Left lung (tissue), 10 donors: ENCODE measurements around the gene ZNF722. TPM values are rescaled to one million over a fixed set of nuclear protein-coding genes. Genes with fewer than 3 reads are reported as not detected.
A peak's percentile ranks its signal among the peaks of the same experiment; 100 is the strongest.

Source experiments
- ATAC-seq: fragments of 200-7000 bp; cut with Tn5 transposase; one replicate; pipeline ENCODE4 v1.9.1; 2020; ENCODE audit warnings: moderate library complexity
- DNase-seq, 4 donors: peaks; one replicate each; pipeline ENCODE4 v3.0.0-alpha.2; 2013 to 2020
- H3K27ac ChIP-seq, 2 donors: fragments of 200-600 bp; sonication (generic) in 1 of 2; one replicate each; pipeline versions ENCODE4 v1.5.0 to v1.8.0; 2020 to 2021
- H3K27me3 ChIP-seq, 2 donors: fragments of 200-600 bp; sonication (generic) in 1 of 2; one replicate each; pipeline versions ENCODE4 v1.5.0 to v1.8.0; 2020 to 2021
- H3K36me3 ChIP-seq, 2 donors: fragments of 200-600 bp; sonication (generic) in 1 of 2; one replicate each; pipeline versions ENCODE4 v1.5.0 to v1.8.0; 2020 to 2021
- H3K4me1 ChIP-seq, 2 donors: fragments of 200-600 bp; one replicate each; pipeline ENCODE4 v1.8.0; 2021
- H3K4me3 ChIP-seq, 2 donors: fragments of 200-600 bp; sonication (generic) in 1 of 2; one replicate each; pipeline versions ENCODE4 v1.5.0 to v1.8.0; 2020 to 2021; ENCODE audit warnings: mild to moderate bottlenecking in 1 of 2
- H3K9me3 ChIP-seq, 2 donors: fragments of 200-600 bp; sonication (generic) in 1 of 2; one replicate each; pipeline versions ENCODE4 v1.5.0 to v1.8.0; 2020 to 2021
- CTCF ChIP-seq, 2 donors: fragments of 200-600 bp; sonication (generic) in 1 of 2; IDR thresholded peaks; one replicate each; pipeline versions ENCODE4 v1.5.0 to v1.8.0; 2021; ENCODE audit warnings: antibody characterized with exemption in 2 of 2
- intact Hi-C, 2 donors: fragments of 100-400 bp; cut with DNase I; formaldehyde crosslinking; loops; one replicate each; pipeline versions ENCODE4 v1.11.2 to v1.14.2; 2022
- polyA plus RNA-seq, 6 donors: library from polyadenylated mRNA; unstranded; fragments of 120-200 nt; gene quantifications; one replicate each; pipeline ENCODE4 v1.2.1, GENCODE V29; 2013; ENCODE audit not compliant: insufficient read length in 6 of 6
- total RNA-seq, 2 donors: library from RNA; stranded (reverse); fragmentation: NEBNext Ultra II Directional; extraction: Animal tissue kit (Norgen Biotek cat#: 25700); gene quantifications; one replicate each; pipeline ENCODE4 v1.2.1, GENCODE V29; 2021
- donor health status: DM: no; HTN: yes; CAD: no.
- donor health status: DM: no; HTN: no; CAD: no.

ZNF722 gene
- total and polyA plus RNA-seq, 8 donors: not detected

DNA sequence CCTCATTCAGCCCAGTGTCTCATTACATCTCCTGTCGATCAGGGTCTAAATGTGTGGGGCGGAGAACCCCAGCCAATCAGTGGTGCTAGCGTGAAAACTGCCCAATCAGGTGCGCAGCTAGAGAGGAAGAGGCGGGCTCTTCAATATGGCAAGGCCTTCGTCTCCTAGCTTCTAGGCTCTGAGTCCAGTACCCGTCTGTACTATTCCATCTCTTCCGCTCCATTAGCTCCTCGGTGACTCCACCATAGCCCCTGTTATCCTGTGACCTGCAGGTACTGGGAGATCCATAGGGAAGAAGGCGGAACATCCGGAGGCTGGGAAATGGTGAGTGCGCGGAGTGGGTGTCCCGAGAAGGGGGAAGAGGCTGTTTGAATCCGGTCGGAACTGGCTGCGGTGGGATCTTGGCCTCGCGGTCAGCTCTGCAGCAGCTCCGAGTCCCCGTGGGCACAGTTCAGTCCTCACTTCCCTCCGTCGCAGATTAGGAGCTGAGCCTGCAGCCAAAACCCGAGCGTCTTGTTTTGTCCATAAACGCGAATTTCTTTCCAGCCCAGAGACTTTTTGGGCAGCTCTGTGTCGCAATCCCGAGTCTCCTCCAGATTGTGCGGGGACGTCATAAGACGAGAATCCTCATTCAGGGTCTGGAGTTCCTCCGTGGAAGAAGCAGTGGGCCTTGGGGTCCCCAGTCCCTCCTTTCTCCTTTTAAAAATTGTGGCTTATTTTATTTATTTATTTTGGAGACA is 46.8 kb downstream of the ZNF722 start, which contains the start of gene ZNF727:
Gene ZNF727, plus strand, starts transcription at position 134 of the 740 bp plus-strand sequence. Its CDS starts 188 bp downstream, at position 322.
- intact Hi-C loops: no loop called here
- ATAC-seq (peak; percentile 95), DNase-seq (peak; percentile 5 to 72 (median 29))
- Histone ChIP-seq H3K27me3 (no peaks in the 10 kb centered on the region), H3K4me1 (no peaks in the 10 kb centered on the region), H3K9me3 (peaks cover 0 to 73% of the 10 kb centered on the region in 2 donors), H3K27ac (peak within 1 kb of the TSS; percentile 53 to 54), H3K36me3 (no peaks in the 10 kb centered on the region), H3K4me3 (peak within 1 kb of the TSS; percentile 16 to 41)
- TF ChIP-seq CTCF (IDR thresholded peaks at IDR 0.05): no peak

DNA sequence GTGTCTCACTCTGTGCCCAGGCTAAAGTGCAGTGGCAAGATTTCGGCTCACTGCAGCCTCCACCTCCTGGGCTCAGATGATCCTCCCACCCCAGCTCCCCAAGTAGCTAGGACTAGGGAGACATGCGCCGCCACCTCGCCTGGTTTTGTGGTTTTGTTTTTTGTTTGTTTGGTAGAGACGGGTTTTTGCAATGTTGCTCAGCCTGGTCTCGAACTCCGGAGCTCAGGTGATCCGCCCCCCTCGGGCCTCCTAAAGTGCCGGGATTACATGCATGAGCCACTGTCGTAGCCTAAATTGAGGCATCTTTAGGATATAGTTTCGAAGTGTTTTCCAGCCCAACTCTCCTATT is 47.4 kb downstream of the ZNF722 start:
- Histone ChIP-seq H3K4me3 (peak overlapping the region; percentile 16 to 41), H3K4me1 (no peaks in the 10 kb centered on the region), H3K27me3 (no peaks in the 10 kb centered on the region), H3K9me3 (peaks cover 0 to 73% of the 10 kb centered on the region in 2 donors), H3K27ac (peak overlapping the region; percentile 53 to 54), H3K36me3 (no peaks in the 10 kb centered on the region)
- ATAC-seq (no peak), DNase-seq (no peak)
- intact Hi-C loops: no loop called here
- TF ChIP-seq CTCF (IDR thresholded peaks at IDR 0.05): no peak

Other genes with a start within 250 kb of the ZNF722 start
- 1 to 10 TPM; 3.0 to 3.4 TPM for gene ZNF727, start 46.6 kb downstream of the ZNF722 start, total RNA-seq
- 1 to 10 TPM in 1 of 6 donors, under 1 TPM in 4, not detected in 1; 0.13 to 1.3 (median 0.41) TPM for gene ZNF727, start 46.6 kb downstream of the ZNF722 start, polyA plus RNA-seq
- gene ZNF735, start 208.4 kb downstream of the ZNF722 start, total RNA-seq: not detected
- gene ZNF735, start 208.4 kb downstream of the ZNF722 start, polyA plus RNA-seq: under 1 TPM in 1 of 6 donors, not detected in 5; 0.14 TPM
- not detected for gene ZNF679, start 229.6 kb downstream of the ZNF722 start, total RNA-seq
- gene ZNF679, start 229.6 kb downstream of the ZNF722 start, polyA plus RNA-seq: not detected